Measurements from ENCODE around the gene SEC23A. TPM values are rescaled to one million over a fixed set of nuclear protein-coding genes. Genes with fewer than 3 reads are reported as not detected.

The SEC23A gene
- total and polyA plus RNA-seq, 2 of the 13 experiments (the other 11 are each of a cell fraction or from before 2014, with no cell fraction given), result 403 to 887 TPM

DNA sequence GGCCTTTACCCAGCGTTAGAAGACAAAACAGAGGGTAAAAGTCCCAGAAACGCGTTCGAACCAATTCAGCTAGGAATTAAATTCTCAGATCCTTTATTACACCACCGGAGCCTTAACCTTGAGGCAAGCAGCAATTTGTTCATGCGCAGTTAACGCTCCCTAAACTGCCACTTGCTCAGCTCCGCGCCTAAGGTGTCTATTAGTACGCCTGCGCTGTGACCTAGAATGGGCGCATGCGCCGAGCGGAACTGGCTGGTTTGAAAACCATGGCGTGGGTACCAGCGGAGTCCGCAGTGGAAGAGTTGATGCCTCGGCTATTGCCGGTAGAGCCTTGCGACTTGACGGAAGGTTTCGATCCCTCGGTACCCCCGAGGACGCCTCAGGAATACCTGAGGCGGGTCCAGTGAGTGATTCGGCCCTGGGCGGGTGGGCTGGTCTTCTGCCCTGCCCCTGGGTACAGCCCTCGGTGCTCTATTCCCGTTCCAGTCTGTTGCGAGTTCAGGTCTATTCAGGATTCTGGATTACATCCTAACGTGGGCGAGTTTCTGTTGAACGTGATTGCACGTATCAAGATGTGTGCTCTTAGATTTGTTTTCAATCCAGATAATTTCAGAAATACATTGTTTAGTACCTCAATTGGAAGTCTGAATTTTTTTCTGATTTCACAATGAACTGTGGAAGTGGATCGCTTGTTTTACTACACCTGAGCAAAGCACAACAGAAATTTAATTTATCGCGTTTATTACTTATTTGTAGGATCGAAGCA lies 11.2 kb upstream of the SEC23A start, which contains the start of gene GEMIN2 (continued):
- TF ChIP-seq, protein P1, sequence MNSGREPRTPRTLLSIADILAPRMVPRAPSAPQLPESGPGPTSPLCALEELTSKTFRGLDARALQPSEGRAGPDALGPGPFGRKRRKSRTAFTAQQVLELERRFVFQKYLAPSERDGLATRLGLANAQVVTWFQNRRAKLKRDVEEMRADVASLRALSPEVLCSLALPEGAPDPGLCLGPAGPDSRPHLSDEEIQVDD (CRISPR knock-in tag; IDR thresholded peaks at IDR 0.05; ENCODE audit: borderline replicate concordance), result 0 out of 2 replicates have a peak, but pooled peaks have one; percentile 82
- TF ChIP-seq, protein P2, sequence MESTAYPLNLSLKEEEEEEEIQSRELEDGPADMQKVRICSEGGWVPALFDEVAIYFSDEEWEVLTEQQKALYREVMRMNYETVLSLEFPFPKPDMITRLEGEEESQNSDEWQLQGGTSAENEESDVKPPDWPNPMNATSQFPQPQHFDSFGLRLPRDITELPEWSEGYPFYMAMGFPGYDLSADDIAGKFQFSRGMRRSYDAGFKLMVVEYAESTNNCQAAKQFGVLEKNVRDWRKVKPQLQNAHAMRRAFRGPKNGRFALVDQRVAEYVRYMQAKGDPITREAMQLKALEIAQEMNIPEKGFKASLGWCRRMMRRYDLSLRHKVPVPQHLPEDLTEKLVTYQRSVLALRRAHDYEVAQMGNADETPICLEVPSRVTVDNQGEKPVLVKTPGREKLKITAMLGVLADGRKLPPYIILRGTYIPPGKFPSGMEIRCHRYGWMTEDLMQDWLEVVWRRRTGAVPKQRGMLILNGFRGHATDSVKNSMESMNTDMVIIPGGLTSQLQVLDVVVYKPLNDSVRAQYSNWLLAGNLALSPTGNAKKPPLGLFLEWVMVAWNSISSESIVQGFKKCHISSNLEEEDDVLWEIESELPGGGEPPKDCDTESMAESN (CRISPR knock-in tag; conservative IDR thresholded peaks at IDR 0.05), result peak; percentile 96
- TF ChIP-seq GLI4 (CRISPR knock-in tag; IDR thresholded peaks at IDR 0.05; ENCODE audit: borderline replicate concordance) (peak; percentile 57; the same call in 1 of the 2 replicates), ZNF761 (CRISPR knock-in tag; conservative IDR thresholded peaks at IDR 0.05) (peak; percentile 99), ISX (CRISPR knock-in tag; conservative IDR thresholded peaks at IDR 0.05) (no peak; the same call in 1 of the 2 replicates), RXRA (CRISPR knock-in tag; IDR thresholded peaks at IDR 0.05) (peak; percentile 89), SRSF9 (IDR thresholded peaks at IDR 0.05; ENCODE audit: borderline replicate concordance, insufficient read depth, low read depth, low read length, poor library complexity, severe bottlenecking) (no peak), JARID2 (CRISPR knock-in tag; IDR thresholded peaks at IDR 0.05; ENCODE audit: insufficient replicate concordance) (peak; percentile 86), ZNF101 (CRISPR knock-in tag; IDR thresholded peaks at IDR 0.05; ENCODE audit: borderline replicate concordance, low read depth) (no peak; the same call in 1 of the 2 replicates), ZSCAN12 (CRISPR knock-in tag; IDR thresholded peaks at IDR 0.05) (peak; percentile 86), ISL2 (CRISPR knock-in tag; IDR thresholded peaks at IDR 0.05) (peak; percentile 88), RFXAP (CRISPR knock-in tag; IDR thresholded peaks at IDR 0.05; ENCODE audit: borderline replicate concordance) (peak; percentile 96), NFIB (CRISPR knock-in tag; IDR thresholded peaks at IDR 0.05; ENCODE audit: borderline replicate concordance) (no peak), ZNF318 (CRISPR knock-in tag; IDR thresholded peaks at IDR 0.05) (peak; percentile 99)
